Activated CD4-positive, alpha-beta memory T cell treated with anti-CD3 and anti-CD28 coated beads, Interleukin-2, amount 10 ng/mL, durations not matched to agents 7 days and 5 days (primary cell): ENCODE results near the gene SLC26A5. TPM values are rescaled to one million over a fixed set of nuclear protein-coding genes. Genes with fewer than 3 reads are reported as not detected.

ENCODE experiments used
- CTCF ChIA-PET: fragments of 350-600 bp; sonication (Branson Sonifier 250); formaldehyde crosslinking; loops from one replicate; lab custom pipeline; 2021; ENCODE audit warnings: antibody characterized with exemption, inconsistent platforms; lab: Charles Lee
- POLR2A ChIA-PET: fragments of 350-600 bp; sonication (Branson Sonifier 250); formaldehyde crosslinking; loops from one replicate; lab custom pipeline; 2021; ENCODE audit warnings: antibody characterized with exemption; lab: Charles Lee
- DNase-seq: peaks from one replicate; pipeline ENCODE4 v3.0.0-alpha.2; 2020
- H3K27ac Mint-ChIP-seq: one replicate; pipeline ENCODE4 v1.8.0; 2021; ENCODE audit warnings: mild to moderate bottlenecking, mixed read lengths
- H3K27me3 Mint-ChIP-seq: one replicate; pipeline ENCODE4 v1.8.0; 2021; ENCODE audit warnings: mixed read lengths
- H3K36me3 Mint-ChIP-seq: one replicate; pipeline ENCODE4 v1.8.0; 2021; ENCODE audit warnings: low read depth, mixed read lengths
- H3K4me1 Mint-ChIP-seq: one replicate; pipeline ENCODE4 v1.8.0; 2021; ENCODE audit warnings: mixed read lengths
- H3K4me3 Mint-ChIP-seq: one replicate; pipeline ENCODE4 v1.8.0; 2021; ENCODE audit warnings: mild to moderate bottlenecking, mixed read lengths
- H3K9me3 Mint-ChIP-seq: one replicate; pipeline ENCODE4 v1.8.0; 2021; ENCODE audit warnings: mixed read lengths
- total RNA-seq, 2 experiments: library from RNA; stranded (reverse); gene quantifications; one replicate each; pipeline ENCODE4 v1.2.3, GENCODE V29; 2021

Gene SLC26A5
- total RNA-seq, 2 experiments from 2014 or later: not detected

- ChIA-PET POLR2A (interaction anchor here (1.2 to 2.3 kb wide), 2 partner anchors 36 to 52 kb away, joined by 3 to 12 read pairs; partner anchors contain the start of gene PMPCB), CTCF (interaction anchor here (0.7 kb wide), 1 partner anchor 58 kb away, joined by 3 read pairs; no protein-coding TSS in a partner anchor)
- H3K9me3 Mint-ChIP-seq: no peaks in the 10 kb centered on the region
- H3K4me1 Mint-ChIP-seq: peaks cover 66% of the 10 kb centered on the region
- H3K27me3 Mint-ChIP-seq: no peaks in the 10 kb centered on the region
- peaks cover 40% of the 10 kb centered on the region for H3K36me3 Mint-ChIP-seq
- H3K4me3 Mint-ChIP-seq: peak overlapping the region; percentile 90
- no peak for DNase-seq
- H3K27ac Mint-ChIP-seq: peak overlapping the region; percentile 78
Measured at GRCh38 chr7:103349805-103350204, 96.2 kb downstream of the SLC26A5 start.

- peaks cover 37% of the 10 kb centered on the region for H3K36me3 Mint-ChIP-seq
- peak overlapping the region; percentile 78 for H3K27ac Mint-ChIP-seq
- peaks cover 67% of the 10 kb centered on the region for H3K4me1 Mint-ChIP-seq
- CTCF ChIA-PET: no interaction called here
- POLR2A ChIA-PET: interaction anchor here (1.2 to 2.3 kb wide), 4 partner anchors 35 to 69 kb away, joined by 3 to 12 read pairs (median 6); partner anchors contain the start of gene PMPCB
- no peaks in the 10 kb centered on the region for H3K27me3 Mint-ChIP-seq
- no peak for DNase-seq
- peak overlapping the region; percentile 90 for H3K4me3 Mint-ChIP-seq
- no peaks in the 10 kb centered on the region for H3K9me3 Mint-ChIP-seq
Measured at GRCh38 chr7:103348959-103349358, 97.0 kb downstream of the SLC26A5 start.

DNA sequence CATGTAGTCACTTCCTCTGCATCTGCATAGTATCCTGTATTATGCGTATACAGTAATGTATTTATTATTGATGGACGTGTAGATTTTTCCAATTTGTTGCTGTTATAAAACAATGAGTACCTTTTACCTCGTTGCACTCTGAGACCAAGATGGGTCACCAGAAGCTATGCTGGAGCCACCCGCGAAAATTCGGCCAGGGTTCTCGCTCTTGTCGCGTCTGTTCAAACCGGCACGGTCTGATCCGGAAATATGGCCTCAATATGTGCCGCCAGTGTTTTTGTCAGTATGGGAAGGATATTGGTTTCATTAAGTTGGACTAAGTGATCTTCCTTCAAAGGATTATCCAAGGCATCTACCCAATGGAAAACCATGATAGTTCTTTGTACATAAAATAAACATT, 97.6 kb downstream of the SLC26A5 start:
- peak; percentile 37 for DNase-seq
- H3K4me3 Mint-ChIP-seq: peak overlapping the region; percentile 90
- peak overlapping the region; percentile 96 for H3K27ac Mint-ChIP-seq
- CTCF ChIA-PET: interaction anchor here (1.3 kb wide), 1 partner anchor 273 kb away, joined by 4 read pairs; the partner anchor contains the start of genes ARMC10 and FBXL13
- H3K36me3 Mint-ChIP-seq: peaks cover 37% of the 10 kb centered on the region
- no peaks in the 10 kb centered on the region for H3K27me3 Mint-ChIP-seq
- no peaks in the 10 kb centered on the region for H3K9me3 Mint-ChIP-seq
- POLR2A ChIA-PET: interaction anchor here (0.8 to 2.3 kb wide), 8 partner anchors 12 to 1665 kb away, joined by 3 to 12 read pairs (median 4); partner anchors contain the start of genes KMT2E, NAPEPLD and PMPCB
- peaks cover 68% of the 10 kb centered on the region for H3K4me1 Mint-ChIP-seq

GRCh38 chr7:103347507-103348267, 98.3 kb downstream of the SLC26A5 start, which contains the start of gene PSMC2:
Gene PSMC2 (plus strand): TSS chr7:103347643. CDS start chr7:103347712, 69 bp downstream.
- H3K4me1 Mint-ChIP-seq: peaks cover 66% of the 10 kb centered on the region
- peak within 1 kb of the TSS; percentile 90 for H3K4me3 Mint-ChIP-seq
- CTCF ChIA-PET: interaction anchor here (1.3 kb wide), 1 partner anchor 273 kb away, joined by 4 read pairs; the partner anchor contains the start of genes ARMC10 and FBXL13
- H3K9me3 Mint-ChIP-seq: no peaks in the 10 kb centered on the region
- peaks cover 30% of the 10 kb centered on the region for H3K36me3 Mint-ChIP-seq
- POLR2A ChIA-PET: interaction anchor here (0.8 to 2.3 kb wide), 12 partner anchors 9 to 1666 kb away, joined by 3 to 12 read pairs (median 4); partner anchors contain the start of genes KMT2E, NAPEPLD and PMPCB
- H3K27me3 Mint-ChIP-seq: no peaks in the 10 kb centered on the region
- peak; percentile 87 for DNase-seq
- H3K27ac Mint-ChIP-seq: peak within 1 kb of the TSS; percentile 96

- H3K9me3 Mint-ChIP-seq: no peaks in the 10 kb centered on the region
- H3K4me3 Mint-ChIP-seq: no peak overlapping the region
- no peak overlapping the region for H3K27ac Mint-ChIP-seq
- CTCF ChIA-PET: no interaction called here
- H3K4me1 Mint-ChIP-seq: peaks cover 62% of the 10 kb centered on the region
- H3K27me3 Mint-ChIP-seq: no peaks in the 10 kb centered on the region
- H3K36me3 Mint-ChIP-seq: peaks cover 29% of the 10 kb centered on the region
- POLR2A ChIA-PET: interaction anchor here (1.9 kb wide), 1 partner anchor 271 kb away, joined by 4 read pairs; no protein-coding TSS in a partner anchor
- DNase-seq: no peak
Measured at GRCh38 chr7:103346396-103346795, 99.6 kb downstream of the SLC26A5 start.

DNA sequence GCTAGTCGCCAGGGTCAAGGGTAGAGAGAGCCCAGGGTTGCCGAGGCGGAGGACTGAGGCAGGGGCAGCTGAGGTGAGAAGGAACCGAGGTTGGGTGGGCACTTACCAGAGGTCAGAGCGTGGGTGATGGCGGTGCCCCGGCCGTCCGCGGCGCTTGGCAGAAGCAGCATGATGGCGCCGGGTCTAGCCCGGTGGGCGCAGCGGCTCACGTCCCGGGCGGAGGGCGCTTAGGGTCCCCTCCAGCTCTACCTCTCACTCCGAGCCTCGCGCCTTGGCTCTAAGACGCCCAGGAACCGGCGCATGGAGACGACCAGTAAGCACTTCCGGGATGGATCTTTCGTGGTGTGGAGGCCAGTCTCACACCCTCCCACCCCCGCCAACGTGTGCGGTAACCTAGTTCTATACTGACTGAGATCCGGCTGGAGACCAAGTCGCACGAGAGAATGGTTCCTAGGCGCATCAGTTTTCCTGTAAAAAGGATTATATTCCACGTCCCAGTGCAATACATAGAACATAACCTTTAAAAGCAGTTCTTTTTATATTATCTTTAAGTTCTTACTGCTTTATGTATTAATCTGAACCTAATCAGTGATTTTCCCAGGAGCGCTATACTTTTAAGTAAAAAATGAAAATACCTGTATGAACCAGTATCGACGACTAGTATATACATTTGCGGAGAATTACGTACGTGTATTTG, 101.4 kb downstream of the SLC26A5 start, which contains the start of gene DNAJC2:
DNAJC2 (minus strand) TSS at position 315 of the 697 bp plus-strand sequence; CDS start at position 170, 145 bp downstream.
- H3K27me3 Mint-ChIP-seq: no peaks in the 10 kb centered on the region
- POLR2A ChIA-PET: interaction anchor here (0.7 to 2.6 kb wide), 7 partner anchors 10 to 38 kb away, joined by 3 to 11 read pairs (median 3); no protein-coding TSS in a partner anchor
- DNase-seq: peak; percentile 87
- H3K4me1 Mint-ChIP-seq: peaks cover 62% of the 10 kb centered on the region
- peaks cover 37% of the 10 kb centered on the region for H3K36me3 Mint-ChIP-seq
- CTCF ChIA-PET: interaction anchor here (1.3 kb wide), 1 partner anchor 47 kb away, joined by 3 read pairs; no protein-coding TSS in a partner anchor
- no peaks in the 10 kb centered on the region for H3K9me3 Mint-ChIP-seq
- H3K4me3 Mint-ChIP-seq: peak within 1 kb of the TSS; percentile 100
- peak within 1 kb of the TSS; percentile 98 for H3K27ac Mint-ChIP-seq

DNA sequence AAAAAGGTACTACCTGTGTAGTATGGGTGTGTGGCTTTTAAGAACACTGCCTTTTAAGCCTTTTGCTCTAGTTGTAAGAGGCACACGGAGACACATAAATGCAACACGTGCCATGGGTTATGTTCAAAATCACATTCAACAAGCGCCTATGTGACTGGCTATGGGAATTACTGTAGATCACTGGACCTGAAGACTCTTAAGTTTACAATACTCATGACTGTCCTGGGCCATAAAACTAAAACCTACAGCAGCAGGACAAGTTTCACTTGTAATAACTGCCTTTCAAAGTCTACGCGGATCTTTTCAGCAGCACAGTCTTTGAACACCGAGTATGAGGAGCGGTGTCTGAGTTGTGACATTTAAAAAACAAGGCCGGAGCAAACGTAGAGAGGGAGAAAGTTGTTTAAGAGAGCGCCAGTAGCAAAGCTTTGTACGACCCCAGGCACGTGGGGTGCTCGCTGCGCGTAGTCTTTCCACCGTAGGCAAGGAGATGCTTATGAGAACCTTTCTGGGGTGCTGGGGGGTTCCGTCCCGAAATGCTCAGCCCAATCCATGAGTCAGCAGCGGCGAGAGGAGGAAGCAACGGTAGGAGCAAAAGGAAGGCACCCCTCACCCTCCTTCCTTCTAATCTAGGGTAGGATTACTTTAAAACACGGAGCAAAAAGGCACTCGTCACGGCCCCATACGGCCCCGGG, 102.1 kb downstream of the SLC26A5 start:
- no peaks in the 10 kb centered on the region for H3K9me3 Mint-ChIP-seq
- H3K4me3 Mint-ChIP-seq: peak overlapping the region; percentile 100
- peaks cover 40% of the 10 kb centered on the region for H3K36me3 Mint-ChIP-seq
- DNase-seq: peak; percentile 41
- ChIA-PET POLR2A (interaction anchor here (0.7 to 2.6 kb wide), 11 partner anchors 11 to 44 kb away, joined by 3 to 11 read pairs (median 3); no protein-coding TSS in a partner anchor), CTCF (interaction anchor here (0.9 to 1.3 kb wide), 2 partner anchors 17 to 46 kb away, joined by 3 to 4 read pairs; no protein-coding TSS in a partner anchor)
- H3K27ac Mint-ChIP-seq: peak overlapping the region; percentile 98
- H3K27me3 Mint-ChIP-seq: no peaks in the 10 kb centered on the region
- H3K4me1 Mint-ChIP-seq: peaks cover 61% of the 10 kb centered on the region

DNA sequence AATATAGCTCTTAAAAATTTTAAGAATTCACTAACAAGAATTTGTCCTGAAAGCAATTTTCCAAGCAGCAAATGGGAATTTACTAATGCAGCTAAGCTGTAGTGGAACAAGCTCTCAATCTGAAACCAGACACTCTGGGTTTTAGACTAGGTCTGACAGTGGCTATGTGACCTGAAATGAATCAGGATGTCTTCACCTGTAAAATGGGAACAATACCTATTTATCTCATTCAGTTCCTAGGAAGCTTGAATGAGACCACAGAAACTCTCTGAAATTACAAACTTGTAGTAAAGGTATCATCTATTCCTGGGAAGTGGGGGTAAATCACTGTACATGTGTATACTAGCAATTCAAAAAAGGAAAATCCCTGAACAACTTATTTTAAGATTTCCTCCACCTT, 102.7 kb downstream of the SLC26A5 start:
- no peaks in the 10 kb centered on the region for H3K27me3 Mint-ChIP-seq
- H3K27ac Mint-ChIP-seq: peak overlapping the region; percentile 98
- peaks cover 58% of the 10 kb centered on the region for H3K4me1 Mint-ChIP-seq
- ChIA-PET CTCF (interaction anchor here (0.9 to 1.3 kb wide), 3 partner anchors 13 to 45 kb away, joined by 3 to 4 read pairs (median 3); no protein-coding TSS in a partner anchor), POLR2A (interaction anchor here (1.0 to 2.6 kb wide), 8 partner anchors 14 to 43 kb away, joined by 3 to 11 read pairs (median 4); no protein-coding TSS in a partner anchor)
- DNase-seq: no peak
- peaks cover 37% of the 10 kb centered on the region for H3K36me3 Mint-ChIP-seq
- peak overlapping the region; percentile 100 for H3K4me3 Mint-ChIP-seq
- H3K9me3 Mint-ChIP-seq: no peaks in the 10 kb centered on the region

DNA sequence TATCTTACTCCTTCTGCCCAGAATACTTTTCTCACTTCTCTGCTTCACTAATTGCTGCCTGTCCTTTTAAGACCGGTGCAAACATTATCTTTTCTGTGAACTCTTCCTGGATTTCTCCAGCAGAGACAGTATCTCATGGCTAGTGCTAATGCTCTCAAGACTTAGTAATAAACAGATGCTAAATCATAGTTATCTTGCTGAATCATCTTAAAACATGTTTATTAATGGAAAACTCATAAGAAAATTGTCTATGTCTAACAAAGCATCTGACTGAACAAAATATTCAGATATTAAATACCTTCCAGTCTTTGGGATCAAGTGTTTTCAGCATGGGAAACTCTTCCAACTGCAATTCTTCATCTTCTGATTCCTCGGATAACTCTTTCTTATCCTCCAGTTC, 104.5 kb downstream of the SLC26A5 start:
- no peak for DNase-seq
- Mint-ChIP-seq H3K4me1 (peaks cover 48% of the 10 kb centered on the region), H3K27me3 (no peaks in the 10 kb centered on the region), H3K9me3 (no peaks in the 10 kb centered on the region), H3K36me3 (peaks cover 52% of the 10 kb centered on the region), H3K4me3 (no peak overlapping the region), H3K27ac (no peak overlapping the region)
- ChIA-PET CTCF (no interaction called here), POLR2A (no interaction called here)

DNA sequence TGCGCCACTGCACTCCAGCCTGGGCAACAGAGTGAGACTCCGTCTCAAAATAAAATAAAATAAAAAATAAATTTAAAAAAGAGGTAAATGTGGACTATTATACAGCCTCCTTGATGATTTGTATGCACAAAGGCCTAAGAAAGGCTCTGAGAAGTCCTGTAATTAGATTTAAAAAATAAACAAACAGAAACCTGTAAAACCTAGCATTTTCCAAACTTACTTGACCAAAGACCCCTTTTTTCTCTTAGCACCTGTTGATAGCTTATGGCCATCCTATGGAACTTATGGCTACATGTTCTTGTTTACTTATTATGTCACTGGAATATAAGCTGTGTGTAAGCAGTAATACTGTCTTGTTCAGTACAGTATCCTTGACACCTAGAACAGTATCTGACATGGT, 107.1 kb downstream of the SLC26A5 start:
- CTCF ChIA-PET: no interaction called here
- no peak for DNase-seq
- POLR2A ChIA-PET: interaction anchor here (1.2 kb wide), 1 partner anchor 9 kb away, joined by 3 read pairs; the partner anchor contains the start of gene PSMC2
- H3K36me3 Mint-ChIP-seq: peaks cover 51% of the 10 kb centered on the region
- H3K27ac Mint-ChIP-seq: no peak overlapping the region
- no peak overlapping the region for H3K4me3 Mint-ChIP-seq
- H3K27me3 Mint-ChIP-seq: no peaks in the 10 kb centered on the region
- peaks cover 33% of the 10 kb centered on the region for H3K4me1 Mint-ChIP-seq
- no peaks in the 10 kb centered on the region for H3K9me3 Mint-ChIP-seq

- ChIA-PET CTCF (no interaction called here), POLR2A (no interaction called here)
- no peaks in the 10 kb centered on the region for H3K27me3 Mint-ChIP-seq
- no peak overlapping the region for H3K4me3 Mint-ChIP-seq
- no peak for DNase-seq
- H3K4me1 Mint-ChIP-seq: peaks cover 22% of the 10 kb centered on the region
- H3K9me3 Mint-ChIP-seq: no peaks in the 10 kb centered on the region
- no peak overlapping the region for H3K27ac Mint-ChIP-seq
- peaks cover 57% of the 10 kb centered on the region for H3K36me3 Mint-ChIP-seq
Measured at GRCh38 chr7:103336761-103337160, 109.2 kb downstream of the SLC26A5 start.
